Stomach (tissue), 4 donors: ENCODE data around the gene FAM83F.

Source experiments
- EP300 ChIP-seq: sonication (generic); formaldehyde crosslinking; IDR thresholded peaks from one replicate; pipeline ENCODE4 v1.6.1; 2017; ENCODE audit warnings: antibody characterized with exemption
- POLR2A ChIP-seq, 4 donors: fragments of 450-650 bp; IDR thresholded peaks; one replicate each; pipeline ENCODE4 v1.6.1; 2016; ENCODE audit warnings: antibody characterized with exemption in 4 of 4, control low read depth in 2 of 4, mild to moderate bottlenecking in 1 of 4, moderate library complexity in 1 of 4
- POLR2AphosphoS5 ChIP-seq, 3 donors: sonication (generic); formaldehyde crosslinking; IDR thresholded peaks; one replicate each; pipeline ENCODE4 v1.6.1; 2016; ENCODE audit warnings: antibody characterized with exemption in 3 of 3
- TF ChIP-seq, protein P1 (sequence below), 7 experiments: fragments of 450-650 bp in 4 of 7; fragments of 200-600 bp in 3 of 7; sonication (generic) in 3 of 7; IDR thresholded peaks; one replicate each; pipeline ENCODE4 v1.5.1; 2016 to 2019; ENCODE audit warnings: antibody characterized with exemption in 7 of 7, control low read depth in 2 of 7, mild to moderate bottlenecking in 1 of 7

- TF ChIP-seq EP300 (no peak), POLR2AphosphoS5 (IDR thresholded peaks at IDR 0.05) (no peak), POLR2A (IDR thresholded peaks at IDR 0.05) (no peak)
- TF ChIP-seq, protein P1, sequence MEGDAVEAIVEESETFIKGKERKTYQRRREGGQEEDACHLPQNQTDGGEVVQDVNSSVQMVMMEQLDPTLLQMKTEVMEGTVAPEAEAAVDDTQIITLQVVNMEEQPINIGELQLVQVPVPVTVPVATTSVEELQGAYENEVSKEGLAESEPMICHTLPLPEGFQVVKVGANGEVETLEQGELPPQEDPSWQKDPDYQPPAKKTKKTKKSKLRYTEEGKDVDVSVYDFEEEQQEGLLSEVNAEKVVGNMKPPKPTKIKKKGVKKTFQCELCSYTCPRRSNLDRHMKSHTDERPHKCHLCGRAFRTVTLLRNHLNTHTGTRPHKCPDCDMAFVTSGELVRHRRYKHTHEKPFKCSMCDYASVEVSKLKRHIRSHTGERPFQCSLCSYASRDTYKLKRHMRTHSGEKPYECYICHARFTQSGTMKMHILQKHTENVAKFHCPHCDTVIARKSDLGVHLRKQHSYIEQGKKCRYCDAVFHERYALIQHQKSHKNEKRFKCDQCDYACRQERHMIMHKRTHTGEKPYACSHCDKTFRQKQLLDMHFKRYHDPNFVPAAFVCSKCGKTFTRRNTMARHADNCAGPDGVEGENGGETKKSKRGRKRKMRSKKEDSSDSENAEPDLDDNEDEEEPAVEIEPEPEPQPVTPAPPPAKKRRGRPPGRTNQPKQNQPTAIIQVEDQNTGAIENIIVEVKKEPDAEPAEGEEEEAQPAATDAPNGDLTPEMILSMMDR (IDR thresholded peaks at IDR 0.05) = no peak
Observed at GRCh38 chr22:39967996-39968972, 26.5 kb upstream of the FAM83F start.
